ENCODE measurements around the gene SLC38A1.

DNA sequence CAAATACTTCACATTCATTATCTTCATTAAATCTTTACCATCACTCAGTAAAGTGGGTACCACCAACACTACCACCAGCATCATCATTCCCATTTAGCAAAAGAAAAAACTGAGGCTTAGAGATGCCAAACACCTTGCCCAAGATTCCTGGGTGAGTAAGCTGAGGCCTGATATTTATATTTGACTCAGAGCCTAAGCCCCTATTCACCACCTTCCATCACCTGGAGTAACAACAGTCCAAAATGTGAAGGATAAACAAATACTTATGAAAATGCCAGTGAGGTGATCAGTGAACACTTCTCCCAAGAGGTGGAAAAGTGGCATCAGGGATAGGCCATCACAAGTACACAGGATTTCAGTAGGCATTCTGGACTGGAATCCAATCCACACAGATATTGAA lies 3.7 kb downstream of the SLC38A1 start:
- TF ChIP-seq SUZ12 (IDR thresholded peaks at IDR 0.05; ENCODE audit: extremely low read depth, insufficient read depth, insufficient read length) (no peak), YY1 (IDR thresholded peaks at IDR 0.05; ENCODE audit: insufficient read depth, insufficient read length) (no peak)
